Measurements from ENCODE around the gene TAF3.

DNA sequence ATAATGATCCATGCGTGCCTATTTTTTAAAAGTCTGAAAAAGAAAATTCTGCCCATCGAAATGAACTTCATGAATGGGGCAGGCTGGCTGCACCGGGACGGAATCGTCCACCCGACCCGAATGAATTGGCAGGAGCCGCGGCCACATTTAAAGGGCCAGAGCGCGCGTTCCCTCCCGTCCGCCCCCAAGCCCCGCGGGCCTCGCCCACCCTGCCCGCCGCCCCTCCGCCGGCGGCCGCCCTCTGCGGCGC lies 235.9 kb downstream of the TAF3 start:
- TF ChIP-seq, protein P1, sequence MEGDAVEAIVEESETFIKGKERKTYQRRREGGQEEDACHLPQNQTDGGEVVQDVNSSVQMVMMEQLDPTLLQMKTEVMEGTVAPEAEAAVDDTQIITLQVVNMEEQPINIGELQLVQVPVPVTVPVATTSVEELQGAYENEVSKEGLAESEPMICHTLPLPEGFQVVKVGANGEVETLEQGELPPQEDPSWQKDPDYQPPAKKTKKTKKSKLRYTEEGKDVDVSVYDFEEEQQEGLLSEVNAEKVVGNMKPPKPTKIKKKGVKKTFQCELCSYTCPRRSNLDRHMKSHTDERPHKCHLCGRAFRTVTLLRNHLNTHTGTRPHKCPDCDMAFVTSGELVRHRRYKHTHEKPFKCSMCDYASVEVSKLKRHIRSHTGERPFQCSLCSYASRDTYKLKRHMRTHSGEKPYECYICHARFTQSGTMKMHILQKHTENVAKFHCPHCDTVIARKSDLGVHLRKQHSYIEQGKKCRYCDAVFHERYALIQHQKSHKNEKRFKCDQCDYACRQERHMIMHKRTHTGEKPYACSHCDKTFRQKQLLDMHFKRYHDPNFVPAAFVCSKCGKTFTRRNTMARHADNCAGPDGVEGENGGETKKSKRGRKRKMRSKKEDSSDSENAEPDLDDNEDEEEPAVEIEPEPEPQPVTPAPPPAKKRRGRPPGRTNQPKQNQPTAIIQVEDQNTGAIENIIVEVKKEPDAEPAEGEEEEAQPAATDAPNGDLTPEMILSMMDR (IDR thresholded peaks at IDR 0.05; ENCODE audit: insufficient read depth, low read length, poor library complexity, severe bottlenecking) = no peak
- no peak for TF ChIP-seq EZH2phosphoT487 (conservative IDR thresholded peaks at IDR 0.05; ENCODE audit: low read length)

All from SU-DHL-6 (cell line).